SK-N-SH treated with all-trans-retinoic acid at 6 μM for 48 hours (cell line): ENCODE data around the gene KAT7.

Source experiments
- ESRRG ChIP-seq: fragments of 250-450 bp; sonication (Bioruptor Pico); IDR thresholded peaks from 2 replicates; pipeline ENCODE4 v1.6.1; 2021; ENCODE audit warnings: mild to moderate bottlenecking
- ISL1 ChIP-seq: fragments of 250-450 bp; sonication (Bioruptor Pico); IDR thresholded peaks from 2 replicates; pipeline ENCODE4 v2.1.2; 2022; ENCODE audit warnings: mild to moderate bottlenecking, moderate library complexity
- TOX ChIP-seq: fragments of 250-450 bp; sonication (Bioruptor Pico); IDR thresholded peaks from 2 replicates; pipeline ENCODE4 v1.8.0; 2021; ENCODE audit warnings: mild to moderate bottlenecking, moderate library complexity, borderline replicate concordance
- ZFP3 ChIP-seq: fragments of 250-450 bp; sonication (Bioruptor Pico); IDR thresholded peaks from 2 replicates; pipeline ENCODE4 v1.5.0; 2020; ENCODE audit warnings: mild to moderate bottlenecking, moderate library complexity

DNA sequence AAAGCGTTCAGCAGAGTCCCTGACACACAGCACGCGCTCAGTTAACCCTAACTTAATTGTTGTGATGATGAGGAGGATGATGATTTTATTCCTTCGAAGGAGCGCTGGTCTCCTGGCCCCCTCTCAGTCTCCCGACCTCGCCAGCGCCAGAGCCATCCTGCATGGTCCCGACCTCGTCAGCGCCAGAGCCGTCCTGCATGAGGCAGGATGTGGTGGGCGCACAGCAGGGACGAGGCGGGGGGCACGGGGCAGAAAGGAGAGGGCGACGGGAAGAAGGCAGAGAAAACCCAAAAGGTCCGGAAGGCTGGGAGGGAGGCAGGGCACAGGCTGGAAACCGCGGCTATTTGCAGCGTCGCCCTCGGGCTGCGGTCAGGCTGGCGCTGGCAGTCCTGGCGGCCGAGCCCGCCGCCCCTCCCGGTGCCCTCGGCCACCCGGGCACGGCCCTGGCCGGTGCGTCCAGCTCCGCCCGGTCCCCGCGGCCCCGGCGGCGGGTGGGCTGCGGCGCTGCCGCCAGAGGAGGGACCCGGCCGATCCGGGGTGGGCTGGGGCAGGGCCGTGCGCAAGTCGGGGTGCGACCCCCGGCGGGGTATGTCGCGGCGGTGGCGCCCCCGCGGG is 62.4 kb downstream of the KAT7 start:
- no peak for TF ChIP-seq ESRRG (CRISPR knock-in tag)
- no peak for TF ChIP-seq ISL1
- TF ChIP-seq ZFP3: no peak
- no peak for TF ChIP-seq TOX
